Hepatocyte (in vitro differentiated cells): ENCODE data around the gene RGMB.

Source experiments
- CTCF ChIP-seq: fragments of 200-600 bp; sonication (generic); IDR thresholded peaks from 2 replicates; pipeline ENCODE4 v1.5.1; 2016; ENCODE audit warnings: antibody characterized with exemption, mild to moderate bottlenecking; ENCODE audit not compliant: poor library complexity
- EZH2 ChIP-seq: fragments of 200-600 bp; sonication (generic); IDR thresholded peaks from 2 replicates; pipeline ENCODE4 v1.6.1; 2016; ENCODE audit warnings: antibody characterized with exemption, mild to moderate bottlenecking, borderline replicate concordance

GRCh38 chr5:98791898-98792580 lies 18.6 kb downstream of the RGMB start:
- TF ChIP-seq CTCF (no peak), EZH2 (no peak)
